Breast epithelium (tissue), 3 donors: ENCODE measurements around the gene FBXO24.

Experiments
- POLR2A ChIP-seq: fragments of 450-650 bp; IDR thresholded peaks from one replicate; pipeline ENCODE4 v1.6.1; 2016; ENCODE audit warnings: antibody characterized with exemption, mild to moderate bottlenecking, moderate library complexity
- TF ChIP-seq, protein P1 (sequence below), 3 donors: fragments of 450-650 bp; IDR thresholded peaks; one replicate each; pipeline ENCODE4 v1.5.1; 2016 to 2017; ENCODE audit warnings: antibody characterized with exemption in 3 of 3, mild to moderate bottlenecking in 3 of 3, moderate library complexity in 3 of 3

DNA sequence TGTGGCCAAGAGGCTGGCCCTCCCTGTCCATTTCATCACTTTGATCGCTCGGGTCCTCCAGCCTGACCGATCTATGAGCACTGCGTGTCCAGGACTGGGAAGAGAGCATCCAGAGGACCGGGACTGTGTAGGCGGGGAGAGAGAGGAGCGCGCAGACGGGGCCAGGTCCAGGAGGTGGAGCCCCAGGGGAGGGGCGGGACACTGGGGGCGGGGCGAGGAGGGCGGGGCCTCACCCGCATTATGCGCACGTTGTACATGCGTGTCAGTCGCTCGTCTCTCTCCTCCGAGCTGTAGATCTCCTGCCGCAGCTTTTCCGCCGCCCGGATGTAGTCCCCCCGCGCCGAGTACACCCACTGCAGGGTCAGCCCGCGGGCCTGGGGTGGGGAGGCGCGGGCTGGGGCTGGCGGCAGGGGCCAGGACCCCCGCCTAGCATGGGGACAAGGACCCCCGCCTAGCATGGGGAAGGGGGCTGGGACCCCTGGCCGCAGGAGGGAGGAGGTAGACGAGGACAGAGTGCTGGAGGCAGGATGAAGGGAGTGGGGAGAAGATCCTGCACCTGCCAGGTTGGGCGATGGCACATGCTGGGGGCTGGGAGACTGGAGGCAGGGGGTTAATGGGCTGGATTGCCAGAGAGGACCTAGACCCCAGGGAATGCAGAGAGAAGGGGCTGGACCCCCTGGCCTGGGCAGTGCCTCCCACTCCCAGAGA lies 40.6 kb downstream of the FBXO24 start:
- TF ChIP-seq, protein P1, sequence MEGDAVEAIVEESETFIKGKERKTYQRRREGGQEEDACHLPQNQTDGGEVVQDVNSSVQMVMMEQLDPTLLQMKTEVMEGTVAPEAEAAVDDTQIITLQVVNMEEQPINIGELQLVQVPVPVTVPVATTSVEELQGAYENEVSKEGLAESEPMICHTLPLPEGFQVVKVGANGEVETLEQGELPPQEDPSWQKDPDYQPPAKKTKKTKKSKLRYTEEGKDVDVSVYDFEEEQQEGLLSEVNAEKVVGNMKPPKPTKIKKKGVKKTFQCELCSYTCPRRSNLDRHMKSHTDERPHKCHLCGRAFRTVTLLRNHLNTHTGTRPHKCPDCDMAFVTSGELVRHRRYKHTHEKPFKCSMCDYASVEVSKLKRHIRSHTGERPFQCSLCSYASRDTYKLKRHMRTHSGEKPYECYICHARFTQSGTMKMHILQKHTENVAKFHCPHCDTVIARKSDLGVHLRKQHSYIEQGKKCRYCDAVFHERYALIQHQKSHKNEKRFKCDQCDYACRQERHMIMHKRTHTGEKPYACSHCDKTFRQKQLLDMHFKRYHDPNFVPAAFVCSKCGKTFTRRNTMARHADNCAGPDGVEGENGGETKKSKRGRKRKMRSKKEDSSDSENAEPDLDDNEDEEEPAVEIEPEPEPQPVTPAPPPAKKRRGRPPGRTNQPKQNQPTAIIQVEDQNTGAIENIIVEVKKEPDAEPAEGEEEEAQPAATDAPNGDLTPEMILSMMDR (IDR thresholded peaks at IDR 0.05) = no peak
- no peak for TF ChIP-seq POLR2A
